Cerebellar nuclear complex (tissue), 1 donor: ENCODE measurements around the gene SLC13A5.
"Not testable (repeated sequence)": the region's sequence is repeated elsewhere in the genome, so short reads cannot be mapped to it uniquely, and the experiment has no call there.

Source experiments
- DNase-seq, 2 experiments: peaks; one replicate each; lab custom pipeline; 2025; lab: John Stamatoyannopoulos, UW

Gene SLC13A5

DNA sequence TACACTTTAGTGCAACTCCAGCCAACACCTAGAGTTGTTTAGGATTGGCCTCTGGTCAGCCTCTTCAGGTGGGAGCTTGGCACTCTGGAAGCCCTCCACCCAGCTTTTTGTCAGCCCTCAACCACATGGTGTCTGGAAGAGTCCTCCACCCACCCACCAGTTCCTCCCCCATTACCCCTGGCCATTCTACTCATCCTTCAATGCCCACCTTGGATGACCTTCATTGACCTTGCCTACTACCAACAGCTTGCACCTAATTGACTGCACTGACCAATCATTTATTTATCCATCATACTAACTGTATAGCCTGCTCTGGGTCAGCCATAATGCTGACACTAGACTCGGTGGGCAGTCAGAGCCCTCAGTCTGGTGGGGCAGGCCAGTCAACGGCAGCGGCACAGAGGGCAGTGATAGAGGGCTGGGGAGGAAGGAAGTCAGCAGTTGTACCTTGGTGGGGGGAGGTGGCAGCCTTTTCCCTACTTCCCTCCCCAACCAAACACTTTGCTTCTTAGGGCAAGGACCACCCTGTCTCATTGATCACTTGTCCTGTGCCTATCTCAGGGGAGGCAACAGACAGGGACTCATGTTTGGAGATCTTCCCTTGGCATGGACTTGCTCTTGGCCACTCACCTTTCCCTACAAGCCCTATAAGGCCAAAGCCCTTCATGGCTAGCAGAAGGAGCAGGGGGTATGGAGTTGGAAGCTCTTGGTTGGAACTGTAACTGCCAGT lies 29.3 kb downstream of the SLC13A5 start:
- DNase-seq, result no peak

- DNase-seq, result no peak
Measured at GRCh38 chr17:6683081-6683684, 30.0 kb downstream of the SLC13A5 start.

DNA sequence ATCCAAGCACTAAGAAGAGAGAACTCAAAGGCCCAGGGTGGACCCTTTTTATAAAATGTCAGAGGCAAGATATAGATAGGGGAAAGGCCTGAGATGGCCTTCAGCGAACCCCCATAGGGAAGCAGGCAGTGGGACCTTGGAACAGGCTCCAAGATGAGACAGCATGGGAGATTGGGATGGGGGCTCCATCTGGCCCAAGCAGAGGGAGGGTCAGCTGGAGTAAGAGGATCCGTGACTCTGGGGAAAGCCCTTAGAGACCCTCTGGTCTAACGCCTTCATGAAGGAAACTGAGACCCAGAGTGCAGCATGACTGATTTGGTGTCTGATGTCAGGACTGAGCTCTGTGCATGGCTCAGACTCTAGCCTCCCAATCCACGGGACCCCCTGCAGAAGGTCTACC lies 30.8 kb downstream of the SLC13A5 start:
- DNase-seq, result no peak

- no peak for DNase-seq
Measured at GRCh38 chr17:6681671-6682070, 31.5 kb downstream of the SLC13A5 start.

GRCh38 chr17:6681176-6681575 lies 32.0 kb downstream of the SLC13A5 start:
- DNase-seq, result no peak

DNA sequence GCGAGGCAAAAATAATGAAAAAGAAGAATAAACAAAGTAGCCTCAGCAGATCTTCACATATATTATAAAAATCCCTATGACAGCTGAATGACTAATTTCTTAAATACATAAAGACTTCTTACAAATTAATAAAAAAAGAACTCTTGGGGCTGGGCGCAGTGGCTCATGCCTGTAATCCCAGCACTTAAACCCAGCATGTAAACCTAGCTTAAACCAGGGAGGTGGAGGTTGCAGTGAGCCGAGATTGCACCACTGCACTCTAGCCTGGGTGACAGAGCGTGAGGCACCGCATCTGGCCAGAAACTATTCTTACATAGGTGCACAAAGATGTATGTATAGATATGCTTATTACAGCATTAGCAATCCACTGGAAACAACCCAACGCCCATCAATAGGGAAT lies 33.9 kb downstream of the SLC13A5 start:
- DNase-seq, result no peak

DNA sequence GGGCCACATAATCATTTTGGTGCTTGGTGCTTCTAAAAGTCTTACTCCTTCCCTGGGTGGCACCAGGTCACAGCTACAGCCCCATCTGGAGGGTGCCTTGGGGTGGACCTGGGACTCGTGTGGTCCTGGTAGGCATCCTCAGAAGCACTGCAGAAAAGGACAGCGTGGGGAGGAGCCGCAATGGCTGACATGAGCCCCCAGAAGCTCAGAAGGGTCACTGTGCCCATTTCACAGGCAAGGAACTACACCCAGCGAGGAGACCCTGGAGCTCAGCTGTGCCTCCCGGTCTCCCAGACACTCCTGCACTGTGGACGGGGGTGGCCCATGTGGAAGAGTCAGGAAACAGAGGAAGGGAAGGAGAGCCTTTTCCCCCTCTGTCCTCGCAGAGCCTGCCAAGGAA lies 35.2 kb downstream of the SLC13A5 start:
- no peak for DNase-seq

- DNase-seq, result no peak
Measured at GRCh38 chr17:6677158-6677831, 35.9 kb downstream of the SLC13A5 start.

DNA sequence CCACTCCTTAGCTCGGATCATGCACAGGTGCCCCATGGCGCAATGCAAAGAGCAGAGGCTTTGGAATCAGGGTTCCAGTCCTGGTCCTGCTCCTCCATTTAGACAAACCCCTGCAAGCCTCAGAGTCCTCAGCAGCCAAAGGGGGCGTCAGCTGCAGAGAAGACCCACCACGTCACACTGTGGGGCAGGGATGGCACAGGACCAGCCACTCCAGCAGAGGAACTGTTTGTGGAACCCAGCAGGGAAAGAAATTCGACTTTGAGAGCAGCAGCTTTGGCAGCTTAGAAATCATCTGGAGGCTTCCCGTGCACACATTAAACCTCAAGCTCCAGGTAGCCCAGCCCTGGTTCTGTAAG lies 36.4 kb downstream of the SLC13A5 start:
- no peak for DNase-seq

DNA sequence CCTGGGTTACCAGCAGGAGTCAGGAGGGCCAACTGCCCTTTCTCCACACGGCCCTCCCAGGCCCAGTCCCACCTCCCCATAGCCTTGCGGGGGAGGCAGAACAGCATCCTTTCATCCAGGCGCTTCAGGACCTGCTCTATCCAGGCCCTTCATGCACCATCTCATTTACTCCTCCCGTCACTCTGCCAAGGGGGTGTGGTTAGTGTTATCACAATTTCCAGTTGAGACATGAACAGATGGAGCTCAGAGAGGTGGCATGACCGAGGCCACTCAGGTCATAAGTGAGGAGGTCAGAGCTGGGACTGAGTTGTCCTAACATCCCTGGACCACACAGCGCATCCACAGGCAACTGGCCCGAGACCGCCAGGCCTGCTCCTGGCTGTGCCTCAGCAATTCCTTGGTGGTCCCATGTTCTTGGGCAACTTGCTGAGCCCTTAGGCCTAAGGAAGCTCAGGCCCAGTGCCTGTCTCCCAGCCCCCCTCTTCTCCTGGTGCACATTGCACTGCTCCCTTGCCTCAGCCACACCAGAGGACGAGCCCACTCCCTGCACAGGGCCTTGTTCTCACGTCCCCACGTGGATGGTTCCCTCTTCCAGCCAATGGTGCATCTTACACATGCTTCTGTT lies 37.9 kb downstream of the SLC13A5 start:
- no peak for DNase-seq

GRCh38 chr17:6674586-6674985 lies 38.6 kb downstream of the SLC13A5 start:
- no peak for DNase-seq

DNA sequence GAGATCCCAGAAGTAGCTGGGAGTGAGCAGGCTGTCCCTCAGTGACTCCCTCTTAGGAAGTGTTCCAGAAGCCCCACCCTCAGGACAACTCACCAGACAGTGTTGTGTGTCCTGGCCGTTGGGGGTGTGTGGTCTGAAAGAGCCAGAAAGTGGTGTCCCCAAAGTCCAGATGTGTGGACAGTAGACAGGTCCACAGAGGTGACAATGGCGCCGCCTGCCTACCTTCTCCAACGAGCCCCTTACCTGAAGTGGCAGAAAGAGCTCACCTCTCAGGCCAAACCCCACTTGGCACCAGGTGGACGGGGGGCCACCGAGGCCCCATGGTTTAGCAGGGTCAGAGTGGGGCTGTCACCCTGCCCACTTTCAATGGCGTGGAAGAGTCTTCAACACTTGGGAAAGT lies 41.7 kb downstream of the SLC13A5 start:
- no peak for DNase-seq

GRCh38 chr17:6670999-6671398 lies 42.2 kb downstream of the SLC13A5 start:
- no peak for DNase-seq

DNA sequence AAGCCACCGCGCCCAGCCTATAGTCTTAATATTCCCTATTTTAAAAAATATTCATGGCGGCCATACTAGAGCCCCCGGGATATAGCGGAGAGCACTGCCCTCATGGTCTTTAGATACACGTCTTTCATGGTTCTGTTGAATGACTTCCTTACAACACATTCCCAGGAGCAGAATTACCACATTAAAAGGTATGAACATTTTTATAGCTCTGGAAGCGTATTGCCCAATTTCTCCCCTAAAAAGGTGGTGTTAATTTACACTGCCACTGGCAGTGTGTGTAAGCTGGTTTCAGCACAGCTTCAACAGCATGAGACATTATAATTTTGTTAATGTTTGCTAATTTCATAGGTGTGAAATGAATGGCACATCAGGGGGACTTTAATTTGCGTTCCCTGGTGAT lies 42.6 kb downstream of the SLC13A5 start:
- DNase-seq, result no peak

DNA sequence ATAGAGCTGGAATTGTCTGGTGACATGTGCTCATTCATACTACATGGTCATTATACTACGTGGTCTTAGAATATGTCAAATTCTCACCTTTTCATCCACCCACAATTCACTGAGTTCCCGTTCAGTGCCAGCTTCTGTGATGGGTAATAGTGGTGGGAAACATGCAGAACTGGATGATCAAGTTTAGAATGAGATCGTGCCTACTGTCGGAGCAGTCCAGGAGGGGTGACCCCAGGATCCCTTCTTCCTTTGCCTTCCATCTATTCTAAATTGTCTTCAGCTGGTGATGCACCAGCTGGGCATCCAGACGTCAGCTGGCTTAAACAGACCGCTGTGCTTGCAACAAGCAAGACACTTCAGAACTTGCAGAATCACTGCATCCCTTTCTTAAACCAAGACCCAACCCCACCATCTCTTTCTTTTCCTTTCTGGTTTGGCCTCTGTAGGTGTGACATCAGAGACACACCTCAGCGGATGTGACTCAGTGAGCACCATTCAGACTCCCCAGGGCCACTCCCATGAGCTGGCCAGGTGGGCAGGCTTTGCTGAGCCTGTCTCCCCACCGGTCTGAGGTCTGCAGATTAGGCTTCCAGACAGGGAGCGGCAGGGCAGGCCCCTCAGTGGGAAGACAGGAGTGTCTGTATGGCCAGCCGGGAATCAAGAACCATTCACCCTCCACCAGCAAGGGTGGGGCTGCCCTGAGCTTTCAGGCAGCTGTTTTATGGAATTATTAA lies 43.5 kb downstream of the SLC13A5 start:
- DNase-seq, result no peak

DNA sequence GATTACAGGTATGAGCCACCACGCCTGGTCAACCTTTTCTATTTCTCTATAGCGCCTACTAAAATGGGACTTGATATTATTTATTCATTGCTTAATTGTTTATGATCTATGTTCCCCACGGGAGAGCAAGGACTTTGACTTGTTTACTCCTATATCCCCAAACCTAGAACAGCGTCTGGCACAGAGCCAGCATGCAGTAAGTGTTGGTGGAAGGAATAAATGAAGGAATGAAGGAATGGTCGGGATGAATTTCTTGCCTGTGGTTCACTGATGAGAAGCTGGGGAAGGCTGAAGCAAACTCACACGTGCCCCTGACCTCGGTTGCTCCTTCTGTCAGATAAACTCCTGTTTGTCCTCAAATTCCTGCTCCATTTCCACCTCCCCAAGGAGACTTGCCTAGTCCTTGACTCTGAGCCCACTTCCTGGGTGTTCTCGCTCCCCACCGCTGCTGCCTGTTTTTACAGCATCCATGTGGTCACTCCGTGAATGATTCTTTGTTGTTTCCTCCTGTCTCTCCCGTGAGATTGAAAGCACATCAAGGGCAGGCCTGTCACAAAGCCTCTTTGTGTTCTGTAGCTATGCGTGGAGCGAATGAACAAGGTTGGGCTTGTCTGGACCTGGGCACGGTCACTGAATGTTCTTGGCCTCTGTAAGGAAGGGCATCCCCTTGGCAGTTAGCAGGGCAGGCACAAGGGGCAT lies 44.3 kb downstream of the SLC13A5 start:
- DNase-seq, result no peak

DNA sequence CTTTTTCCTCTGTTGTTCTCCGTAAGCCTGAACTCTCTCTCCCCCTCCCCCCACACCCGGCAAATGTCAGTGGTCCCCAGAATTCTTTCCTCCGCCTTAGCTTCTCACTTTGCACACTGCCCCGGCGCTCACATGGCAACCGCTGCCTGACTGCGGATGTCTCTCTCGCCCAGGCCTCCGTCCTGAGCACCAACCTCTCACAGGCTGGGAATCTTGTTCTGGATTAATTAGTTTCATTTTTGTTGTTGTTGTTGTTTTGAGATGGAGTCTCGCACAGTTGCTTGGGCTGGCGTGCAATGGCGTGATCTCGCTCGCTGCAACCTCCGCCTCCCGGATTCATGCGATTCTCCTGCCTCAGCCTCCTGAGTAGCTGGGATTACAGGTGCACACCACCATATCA lies 45.0 kb downstream of the SLC13A5 start:
- DNase-seq, result no peak

- DNase-seq, result no peak
Measured at GRCh38 chr17:6667516-6667915, 45.7 kb downstream of the SLC13A5 start.

DNA sequence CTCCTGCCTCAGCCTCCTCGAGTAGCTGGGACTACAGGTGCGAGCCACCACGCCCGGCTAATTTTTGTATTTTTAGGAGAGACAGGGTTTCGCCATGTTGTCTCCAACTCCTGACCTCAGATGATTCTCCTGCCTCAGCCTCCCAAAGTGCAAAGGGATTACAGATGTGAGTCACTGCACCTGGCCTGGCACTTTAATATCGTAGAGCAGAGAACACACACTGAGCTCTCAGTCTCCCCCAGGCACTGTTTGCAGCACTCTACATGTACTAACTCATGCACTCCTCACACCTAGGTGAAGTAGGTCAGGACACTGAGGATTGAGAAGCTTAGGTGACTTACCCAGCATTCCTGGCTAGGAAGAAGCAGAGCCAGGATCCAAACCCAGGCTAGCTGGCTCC lies 46.6 kb downstream of the SLC13A5 start:
- no peak for DNase-seq

- peak in 1 of 2 experiments; percentile 33 for DNase-seq
Measured at GRCh38 chr17:6666077-6666521, 47.1 kb downstream of the SLC13A5 start.

DNA sequence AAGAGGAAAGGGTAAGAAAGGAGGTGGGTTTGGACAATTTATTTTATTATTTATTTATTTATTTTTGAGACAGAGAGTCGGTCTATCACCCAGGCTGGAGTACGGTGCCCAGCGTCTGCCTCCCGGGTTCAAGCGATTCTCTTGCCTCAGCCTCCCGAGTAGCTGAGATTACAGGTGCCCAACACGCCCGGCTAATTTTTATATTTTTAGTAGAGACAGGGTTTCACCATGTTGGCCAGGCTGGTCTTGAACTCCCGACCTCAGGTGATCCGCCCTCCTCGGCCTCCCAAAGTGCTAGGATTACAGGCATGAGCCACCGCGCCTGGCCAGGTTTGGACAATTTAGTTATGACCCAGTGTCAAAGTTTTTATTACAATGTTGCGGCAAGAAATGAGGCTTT lies 50.0 kb downstream of the SLC13A5 start:
- DNase-seq, result not testable (repeated sequence)

DNA sequence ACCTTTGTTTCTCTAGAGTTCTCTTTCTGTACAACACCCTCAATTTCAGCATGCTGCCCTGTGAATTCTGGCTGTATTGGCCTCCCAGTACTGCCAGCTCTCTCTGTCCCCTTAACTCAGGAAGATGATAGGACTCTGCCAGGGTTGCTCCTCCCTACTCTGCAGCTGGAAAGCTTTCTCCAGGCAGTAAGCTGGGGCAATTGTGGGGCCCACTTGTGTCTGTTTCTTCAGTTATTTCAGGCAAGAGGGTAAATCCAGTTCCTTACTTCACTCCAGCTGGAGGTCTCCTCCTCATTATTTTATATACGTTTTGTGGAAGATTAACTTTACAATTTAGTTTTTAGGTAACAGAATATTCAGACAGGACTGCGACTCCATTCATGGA lies 51.7 kb downstream of the SLC13A5 start:
- DNase-seq, result no peak
